HepG2 (cell line): ENCODE measurements around the gene BGN. TPM values are rescaled to one million over a fixed set of nuclear protein-coding genes. Genes with fewer than 3 reads are reported as not detected.

Experiments
- ATF3 ChIP-seq: sonication (generic); formaldehyde crosslinking; IDR thresholded peaks from 2 replicates; pipeline ENCODE4 v1.4.0; 2020; ENCODE audit warnings: missing genetic modification reagents
- DPF2 ChIP-seq: sonication (generic); formaldehyde crosslinking; IDR thresholded peaks from 2 replicates; pipeline ENCODE4 v1.4.0; 2020; ENCODE audit warnings: mild to moderate bottlenecking, low read depth, missing genetic modification reagents, borderline replicate concordance
- GABPA ChIP-seq, 2 experiments: IDR thresholded peaks; 2 replicates each; pipeline ENCODE4 v1.6.1; 2011 to 2016; ENCODE audit warnings: low read depth in 2 of 2, low read length in 1 of 2, missing biosample characterization in 1 of 2, missing genetic modification characterization in 1 of 2
- HMG20A ChIP-seq: IDR thresholded peaks from 2 replicates; pipeline ENCODE4 v1.6.1; 2016; ENCODE audit warnings: borderline replicate concordance
- LCORL ChIP-seq, 2 experiments: fragments of 450-650 bp in 1 of 2; sonication (generic) in 1 of 2; formaldehyde crosslinking in 1 of 2; IDR thresholded peaks; 2 replicates each; pipeline versions ENCODE4 v1.5.0 to v1.6.1; 2017 to 2020; ENCODE audit warnings: antibody characterized with exemption in 1 of 2, missing genetic modification reagents in 1 of 2
- MXD1 ChIP-seq: sonication (generic); formaldehyde crosslinking; IDR thresholded peaks from 2 replicates; pipeline ENCODE4 v1.4.0; 2020; ENCODE audit warnings: mild to moderate bottlenecking, missing genetic modification reagents
- NR3C1 ChIP-seq: sonication (generic); formaldehyde crosslinking; IDR thresholded peaks from 2 replicates; pipeline ENCODE4 v1.4.0; 2020; ENCODE audit warnings: missing genetic modification reagents
- POLR2AphosphoS2 ChIP-seq: IDR thresholded peaks from 2 replicates; pipeline ENCODE4 v1.6.1; 2011; ENCODE audit warnings: low read depth, low read length, improper control_type of control experiment
- SKIL ChIP-seq: sonication (generic); formaldehyde crosslinking; IDR thresholded peaks from 2 replicates; pipeline ENCODE4 v1.8.0; 2022; ENCODE audit warnings: missing genetic modification reagents, mild to moderate bottlenecking, moderate library complexity, borderline replicate concordance
- SYNCRIP ChIP-seq: fragments of 200-400 bp; formaldehyde crosslinking; IDR thresholded peaks from 2 replicates; pipeline ENCODE4 v1.6.1; 2018; ENCODE audit warnings: mild to moderate bottlenecking, low read depth, low read length; ENCODE audit not compliant: insufficient read depth
- TCF12 ChIP-seq, 2 experiments: fragments of 450-650 bp in 1 of 2; sonication (generic) in 1 of 2; formaldehyde crosslinking in 1 of 2; IDR thresholded peaks; 2 replicates each; pipeline versions ENCODE4 v1.6.1 to v1.8.0; 2017 to 2022; ENCODE audit warnings: antibody characterized with exemption in 1 of 2, mild to moderate bottlenecking in 1 of 2, missing genetic modification reagents in 1 of 2, moderate library complexity in 1 of 2
- ZBTB8A ChIP-seq: sonication (generic); formaldehyde crosslinking; IDR thresholded peaks from 2 replicates; pipeline ENCODE4 v1.4.0; 2020; ENCODE audit warnings: mild to moderate bottlenecking, low read depth, missing genetic modification reagents, borderline replicate concordance
- ZMYM3 ChIP-seq: sonication (generic); formaldehyde crosslinking; IDR thresholded peaks from 2 replicates; pipeline ENCODE4 v1.5.1; 2020; ENCODE audit warnings: mild to moderate bottlenecking, missing genetic modification reagents
- ZNF101 ChIP-seq: sonication (generic); formaldehyde crosslinking; IDR thresholded peaks from 2 replicates; pipeline ENCODE4 v1.4.0; 2020; ENCODE audit warnings: mild to moderate bottlenecking, low read depth, missing genetic modification reagents, borderline replicate concordance
- ZNF143 ChIP-seq: sonication (generic); formaldehyde crosslinking; IDR thresholded peaks from 2 replicates; pipeline ENCODE4 v1.4.0; 2020; ENCODE audit warnings: missing genetic modification reagents
- ZNF501 ChIP-seq: sonication (generic); formaldehyde crosslinking; IDR thresholded peaks from 2 replicates; pipeline ENCODE4 v1.5.1; 2020; ENCODE audit warnings: mild to moderate bottlenecking, moderate library complexity, missing genetic modification reagents
- ZNF562 ChIP-seq: sonication (generic); formaldehyde crosslinking; IDR thresholded peaks from 2 replicates; pipeline ENCODE4 v1.8.0; 2022; ENCODE audit warnings: missing genetic modification reagents, borderline replicate concordance
- ZNF691 ChIP-seq: sonication (generic); formaldehyde crosslinking; IDR thresholded peaks from 2 replicates; pipeline ENCODE4 v1.4.0; 2020; ENCODE audit warnings: missing genetic modification reagents, low read depth, mild to moderate bottlenecking, borderline replicate concordance
- ZNF709 ChIP-seq: sonication (generic); formaldehyde crosslinking; IDR thresholded peaks from 2 replicates; pipeline ENCODE4 v1.5.0; 2020; ENCODE audit warnings: mild to moderate bottlenecking, missing genetic modification reagents
- ZSCAN25 ChIP-seq: sonication (generic); formaldehyde crosslinking; IDR thresholded peaks from 2 replicates; pipeline ENCODE4 v1.8.0; 2022; ENCODE audit warnings: mild to moderate bottlenecking, missing genetic modification reagents
- polyA plus RNA-seq, 8 experiments: library from polyadenylated mRNA; depleted of rRNA in 3 of 8; stranded (reverse) in 7 of 8; unstranded in 1 of 8; fragments of >200 nt; fragmentation: Illumina TruSeq in 4 of 8; extraction: Trizol in 4 of 8; gene quantifications; 2 replicates each; pipeline versions ENCODE4 v1.2.1 to v1.2.3, GENCODE V29; 2011 to 2016; ENCODE audit warnings: low read depth in 4 of 8, missing spikeins in 1 of 8, mixed read lengths in 1 of 8; ENCODE audit not compliant: insufficient read depth in 1 of 8
- total RNA-seq, 5 experiments: library from RNA; depleted of rRNA; stranded (reverse); fragments of >200 nt; fragmentation: Illumina TruSeq; extraction: Trizol; gene quantifications; 2 replicates each; pipeline ENCODE4 v1.2.3, GENCODE V29; 2016; ENCODE audit warnings: low read depth in 1 of 5
- TF ChIP-seq, protein P1 (sequence below): IDR thresholded peaks from 2 replicates; pipeline ENCODE4 v1.6.1; 2016; ENCODE audit warnings: control low read depth
- TF ChIP-seq, protein P2 (sequence below): sonication (generic); formaldehyde crosslinking; conservative IDR thresholded peaks from 2 replicates; pipeline ENCODE4 v1.8.0; 2022; ENCODE audit warnings: mild to moderate bottlenecking, moderate library complexity, missing genetic modification reagents

Gene BGN
- total and polyA plus RNA-seq, 2 of the 13 experiments (the other 11 are each of a cell fraction or from before 2014, with no cell fraction given) = 0.18 to 0.63 TPM

DNA sequence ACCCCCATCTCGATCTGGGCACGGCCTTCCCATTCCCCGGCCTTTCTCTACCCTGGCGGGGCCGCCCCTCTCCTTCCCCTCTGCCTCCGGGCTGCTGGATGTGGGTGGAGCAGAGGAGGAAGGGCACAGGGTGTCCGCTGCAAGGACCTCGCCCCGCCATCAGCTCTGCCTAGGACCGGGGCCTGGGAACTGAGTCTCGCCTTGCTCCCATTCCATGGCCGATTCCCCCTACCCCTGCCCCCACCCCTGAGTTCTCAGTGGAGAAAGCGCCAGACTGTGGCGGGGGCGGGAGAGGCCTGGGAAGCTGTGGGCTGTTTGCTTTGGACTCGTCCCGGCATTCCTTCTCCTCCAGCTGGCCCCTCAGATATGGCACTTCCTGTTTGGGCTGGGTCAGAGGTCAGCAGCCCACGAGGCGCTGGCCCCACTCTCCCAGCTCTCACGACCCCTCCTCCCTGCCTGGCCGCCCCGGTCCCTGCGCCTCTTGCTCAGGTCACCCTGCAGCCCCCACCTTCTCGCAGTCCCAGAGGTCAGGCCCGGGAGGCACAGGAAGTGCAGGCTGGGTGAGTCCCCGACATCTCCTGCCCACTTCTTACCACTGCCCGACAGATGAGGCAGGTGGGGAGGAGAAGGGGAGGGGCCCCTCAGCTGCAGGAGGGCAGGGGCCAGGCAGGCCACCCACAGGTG lies 6.4 kb upstream of the BGN start (continued):
- TF ChIP-seq HMG20A (CRISPR knock-in tag) = peak; percentile 21; the same call in 1 of the 2 replicates
- TF ChIP-seq MXD1 = no peak
- no peak for TF ChIP-seq ZNF101 (CRISPR knock-in tag)
- no peak for TF ChIP-seq GABPA (IDR thresholded peaks at IDR 0.05; ENCODE audit: low read depth, low read length)
- peak; percentile 59; the same call in 1 of the 2 replicates for TF ChIP-seq GABPA (CRISPR knock-in tag; IDR thresholded peaks at IDR 0.05; ENCODE audit: low read depth)
- peak; percentile 24; the same call in 1 of the 2 replicates for TF ChIP-seq ZNF691 (CRISPR knock-in tag)
- TF ChIP-seq ZNF501 (CRISPR knock-in tag) = no peak
- TF ChIP-seq, protein P1, sequence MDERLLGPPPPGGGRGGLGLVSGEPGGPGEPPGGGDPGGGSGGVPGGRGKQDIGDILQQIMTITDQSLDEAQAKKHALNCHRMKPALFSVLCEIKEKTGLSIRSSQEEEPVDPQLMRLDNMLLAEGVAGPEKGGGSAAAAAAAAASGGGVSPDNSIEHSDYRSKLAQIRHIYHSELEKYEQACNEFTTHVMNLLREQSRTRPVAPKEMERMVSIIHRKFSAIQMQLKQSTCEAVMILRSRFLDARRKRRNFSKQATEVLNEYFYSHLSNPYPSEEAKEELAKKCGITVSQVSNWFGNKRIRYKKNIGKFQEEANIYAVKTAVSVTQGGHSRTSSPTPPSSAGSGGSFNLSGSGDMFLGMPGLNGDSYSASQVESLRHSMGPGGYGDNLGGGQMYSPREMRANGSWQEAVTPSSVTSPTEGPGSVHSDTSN (CRISPR knock-in tag) = no peak
- TF ChIP-seq LCORL (IDR thresholded peaks at IDR 0.05) = no peak
- peak; percentile 59; the same call in 1 of the 2 replicates for TF ChIP-seq LCORL (CRISPR knock-in tag; IDR thresholded peaks at IDR 0.05)
- no peak for TF ChIP-seq SYNCRIP
- TF ChIP-seq ZBTB8A (CRISPR knock-in tag) = no peak
- TF ChIP-seq ZNF143 (CRISPR knock-in tag) = 0 out of 2 replicates have a peak, but pooled peaks have one; percentile 24
- TF ChIP-seq ZNF709 (CRISPR knock-in tag) = no peak
- TF ChIP-seq ZMYM3 (CRISPR knock-in tag) = no peak
- TF ChIP-seq, protein P2, sequence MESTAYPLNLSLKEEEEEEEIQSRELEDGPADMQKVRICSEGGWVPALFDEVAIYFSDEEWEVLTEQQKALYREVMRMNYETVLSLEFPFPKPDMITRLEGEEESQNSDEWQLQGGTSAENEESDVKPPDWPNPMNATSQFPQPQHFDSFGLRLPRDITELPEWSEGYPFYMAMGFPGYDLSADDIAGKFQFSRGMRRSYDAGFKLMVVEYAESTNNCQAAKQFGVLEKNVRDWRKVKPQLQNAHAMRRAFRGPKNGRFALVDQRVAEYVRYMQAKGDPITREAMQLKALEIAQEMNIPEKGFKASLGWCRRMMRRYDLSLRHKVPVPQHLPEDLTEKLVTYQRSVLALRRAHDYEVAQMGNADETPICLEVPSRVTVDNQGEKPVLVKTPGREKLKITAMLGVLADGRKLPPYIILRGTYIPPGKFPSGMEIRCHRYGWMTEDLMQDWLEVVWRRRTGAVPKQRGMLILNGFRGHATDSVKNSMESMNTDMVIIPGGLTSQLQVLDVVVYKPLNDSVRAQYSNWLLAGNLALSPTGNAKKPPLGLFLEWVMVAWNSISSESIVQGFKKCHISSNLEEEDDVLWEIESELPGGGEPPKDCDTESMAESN = no peak
- no peak for TF ChIP-seq ZSCAN25 (CRISPR knock-in tag)
- TF ChIP-seq POLR2AphosphoS2 = no peak
- TF ChIP-seq ZNF562 (CRISPR knock-in tag) = no peak
- TF ChIP-seq TCF12 (IDR thresholded peaks at IDR 0.05) = no peak
- TF ChIP-seq TCF12 (CRISPR knock-in tag; IDR thresholded peaks at IDR 0.05) = no peak; the same call in 1 of the 2 replicates
- no peak for TF ChIP-seq DPF2 (CRISPR knock-in tag)
- TF ChIP-seq SKIL (CRISPR knock-in tag) = peak; percentile 75; the same call in 1 of the 2 replicates
- no peak for TF ChIP-seq ATF3 (CRISPR knock-in tag)
- no peak for TF ChIP-seq NR3C1
